Right cardiac atrium (tissue), 5 donors: ENCODE measurements around the gene CFAP46. TPM values are rescaled to one million over a fixed set of nuclear protein-coding genes. Genes with fewer than 3 reads are reported as not detected.

Experiments
- ATAC-seq, 2 donors: fragments of 200-7000 bp; cut with Tn5 transposase; one replicate each; pipeline versions ENCODE4 v1.8.0 to v1.9.1; 2020; ENCODE audit warnings: moderate library complexity in 2 of 2, mild to moderate bottlenecking in 1 of 2
- DNase-seq, 3 donors: peaks; one replicate each; pipeline ENCODE4 v3.0.0-alpha.2; 2020
- H3K27ac ChIP-seq: one replicate; pipeline ENCODE4 v1.5.1; 2013; ENCODE audit warnings: mild to moderate bottlenecking, low read length, control low read depth, moderate library complexity
- H3K27me3 ChIP-seq: one replicate; pipeline ENCODE4 v1.6.1; 2013; ENCODE audit not compliant: control insufficient read depth, insufficient read depth
- H3K4me1 ChIP-seq: one replicate; pipeline ENCODE4 v1.6.1; 2013; ENCODE audit warnings: low read length; ENCODE audit not compliant: control insufficient read depth, insufficient read depth
- H3K4me3 ChIP-seq: one replicate; pipeline ENCODE4 v1.5.1; 2013; ENCODE audit warnings: low read length, control low read depth
- H3K9me3 ChIP-seq: one replicate; pipeline ENCODE4 v1.6.1; 2013; ENCODE audit warnings: low read length; ENCODE audit not compliant: control insufficient read depth
- WGBS: extraction: QIAGEN DNeasy Blood & Tissue Kit; methylation state at CpG from one replicate; pipeline ENCODE4 v1.1.7; 2013; 5-methylcytosine and 5-hydroxymethylcytosine counted together
- intact Hi-C, 4 donors: fragments of 100-400 bp; cut with DNase I; formaldehyde crosslinking; loops; one replicate each; pipeline versions ENCODE4 v1.11.0 to v1.14.0; 2022 to 2023
- polyA plus RNA-seq: library from polyadenylated mRNA; stranded (reverse); fragments of 200-250 nt; gene quantifications from one replicate; pipeline ENCODE4 v1.2.3, GENCODE V29; 2013
- total RNA-seq, 4 donors: library from RNA; stranded (reverse); fragmentation: NEBNext Ultra II Directional; extraction: Animal tissue kit (Norgen Biotek cat#: 25700); gene quantifications; one replicate each; pipeline ENCODE4 v1.2.1, GENCODE V29; 2021
- donor health status: healthy with polysubstance abuse.
- donor health status: DM: no; HTN: yes; CAD: no.
- donor health status: DM: no; HTN: no; CAD: no.
- donor health status: DM: no; HTN: yes; CAD: no; lungs with severe emphysema.
- donor health status: DM: yes; HTN: yes; CAD: no.

CFAP46 gene
- total and polyA plus RNA-seq, 5 donors = 1.00 to 1.8 (median 1.6) TPM

DNA sequence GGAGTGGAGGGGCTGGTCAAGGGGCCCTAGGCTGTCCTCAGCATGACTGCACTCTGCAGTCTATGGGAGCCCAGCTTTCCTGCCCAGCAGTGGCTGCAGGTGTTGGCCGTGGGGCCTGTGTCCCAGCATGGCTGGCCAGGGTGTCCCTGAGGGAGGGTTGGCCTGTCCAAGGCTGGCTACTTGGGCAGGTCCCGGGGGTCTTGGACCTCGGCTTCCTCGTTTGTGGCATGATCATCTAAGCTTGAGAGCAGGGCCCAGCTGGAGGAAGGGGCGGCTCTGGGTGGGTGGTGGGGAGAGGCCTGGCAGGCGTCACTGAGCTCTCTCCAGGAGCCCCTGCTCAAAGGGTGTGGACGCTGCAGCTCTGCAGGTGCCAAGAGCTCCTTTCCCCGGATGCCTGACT lies 43.7 kb upstream of the CFAP46 start:
- WGBS = 78% methylated on average over 8 of the region's 8 CpGs
- peak in 1 of 2 donors; percentile 3 for ATAC-seq

GRCh38 chr10:132985546-132985900 lies 43.2 kb upstream of the CFAP46 start:
- Histone ChIP-seq H3K27me3 (no peaks in the 10 kb centered on the region), H3K9me3 (no peaks in the 10 kb centered on the region), H3K4me3 (no peak overlapping the region), H3K4me1 (no peaks in the 10 kb centered on the region), H3K27ac (no peak overlapping the region)
- ATAC-seq (no peak), DNase-seq (peak in 1 of 3 donors; percentile 53)
- intact Hi-C loops = no loop called here
- 78% methylated on average over 6 of the region's 6 CpGs for WGBS

More for the DNA sequence above, 43.7 kb upstream of the CFAP46 start:
- no peak overlapping the region for H3K27ac ChIP-seq
- H3K27me3 ChIP-seq = no peaks in the 10 kb centered on the region
- H3K4me3 ChIP-seq = no peak overlapping the region
- no peaks in the 10 kb centered on the region for H3K9me3 ChIP-seq
- intact Hi-C loops = no loop called here
- DNase-seq = peak in 1 of 3 donors; percentile 48
- no peaks in the 10 kb centered on the region for H3K4me1 ChIP-seq

- DNase-seq = peak; percentile 45 to 81 (median 50)
Observed at GRCh38 chr10:132984801-132985545, 42.6 kb upstream of the CFAP46 start.

GRCh38 chr10:132984008-132984295 lies 41.6 kb upstream of the CFAP46 start:
- Histone ChIP-seq H3K27me3 (no peaks in the 10 kb centered on the region), H3K9me3 (no peaks in the 10 kb centered on the region), H3K4me3 (no peak overlapping the region), H3K27ac (no peak overlapping the region), H3K4me1 (no peaks in the 10 kb centered on the region)
- ATAC-seq (no peak), DNase-seq (peak in 1 of 3 donors; percentile 49)
- WGBS = 86% methylated on average over 29 of the region's 29 CpGs
- intact Hi-C loops = no loop called here

More at GRCh38 chr10:132984801-132985545, 42.6 kb upstream of the CFAP46 start:
- intact Hi-C loops = no loop called here
- no peaks in the 10 kb centered on the region for H3K9me3 ChIP-seq
- H3K4me1 ChIP-seq = no peaks in the 10 kb centered on the region
- no peak overlapping the region for H3K4me3 ChIP-seq
- no peak overlapping the region for H3K27ac ChIP-seq
- 46% methylated on average over 26 of the region's 26 CpGs for WGBS
- H3K27me3 ChIP-seq = no peaks in the 10 kb centered on the region
- ATAC-seq = peak; percentile 28 to 84

DNA sequence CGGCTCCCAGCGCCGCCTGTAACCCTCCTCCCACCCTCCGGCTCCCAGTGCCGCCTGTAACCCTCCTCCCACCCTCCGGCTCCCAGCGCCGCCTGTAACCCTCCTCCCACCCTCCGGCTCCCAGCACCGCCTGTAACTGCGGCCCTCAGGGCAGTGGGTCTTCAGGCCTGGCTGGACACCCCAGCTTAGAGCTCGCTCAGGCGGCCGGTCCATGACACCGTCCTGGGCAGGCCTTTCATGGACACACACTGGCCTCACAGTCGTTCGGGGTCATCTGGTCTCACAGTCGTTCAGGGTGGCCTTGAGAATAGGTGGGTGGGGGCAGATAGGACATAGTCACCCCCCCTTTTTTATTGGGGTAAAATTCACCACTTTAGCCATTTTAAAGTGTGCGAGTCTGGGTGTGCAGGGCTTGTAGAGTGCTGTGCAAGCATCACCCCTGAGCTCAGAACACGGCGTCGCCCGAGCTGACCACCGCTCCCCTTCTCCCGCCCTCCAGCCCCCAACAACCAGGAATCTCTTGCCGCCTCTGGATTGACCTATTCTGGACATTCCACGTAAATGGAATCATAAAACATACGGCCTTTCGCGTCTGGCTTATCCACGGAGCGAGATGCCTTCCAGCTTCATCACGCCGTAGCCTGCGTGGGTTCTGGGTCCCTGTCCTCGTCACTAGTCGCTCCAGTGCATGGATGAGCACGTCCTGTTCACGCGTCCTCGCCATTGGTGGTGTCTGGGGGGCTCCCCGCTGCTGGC lies 41.1 kb upstream of the CFAP46 start:
- ATAC-seq (no peak), DNase-seq (peak in 1 of 3 donors; percentile 34)
- Histone ChIP-seq H3K9me3 (no peaks in the 10 kb centered on the region), H3K27me3 (no peaks in the 10 kb centered on the region), H3K27ac (no peak overlapping the region), H3K4me1 (no peaks in the 10 kb centered on the region), H3K4me3 (no peak overlapping the region)
- 90% methylated on average over 40 of the region's 42 CpGs for WGBS
- intact Hi-C loops = no loop called here

DNA sequence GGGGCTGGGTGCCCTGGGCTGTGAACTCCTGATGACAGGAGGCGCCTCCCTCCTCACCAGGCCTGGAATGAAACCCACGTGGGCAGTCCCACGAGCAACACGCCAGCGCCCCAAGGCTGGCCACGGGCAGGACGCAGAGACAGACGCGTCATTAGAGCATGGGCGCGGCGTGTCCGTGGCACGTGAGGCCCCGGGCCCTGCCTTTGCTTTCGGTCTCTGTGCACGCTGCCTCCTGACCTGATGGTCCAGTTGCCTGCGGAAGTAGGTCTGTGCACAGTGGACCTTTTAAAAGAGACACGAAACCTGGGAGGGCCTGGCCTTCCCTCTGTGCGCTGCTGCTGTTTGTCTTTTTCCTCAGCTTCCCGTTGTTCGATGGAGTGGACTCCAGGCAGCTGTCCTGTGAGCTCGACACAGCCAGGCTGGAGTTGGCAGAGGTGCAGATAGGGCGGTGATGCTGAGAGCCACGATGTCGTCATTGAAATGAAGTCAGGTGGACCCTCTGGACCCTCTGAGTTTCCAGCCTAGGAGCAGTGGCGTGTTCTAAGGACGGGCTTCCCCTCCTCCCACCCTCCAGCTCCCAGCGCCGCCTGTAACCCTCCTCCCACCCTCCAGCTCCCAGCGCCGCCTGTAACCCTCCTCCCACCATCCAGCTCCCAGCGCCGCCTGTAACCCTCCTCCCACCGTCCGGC lies 40.1 kb upstream of the CFAP46 start:
- Histone ChIP-seq H3K4me3 (no peak overlapping the region), H3K4me1 (no peaks in the 10 kb centered on the region), H3K27me3 (no peaks in the 10 kb centered on the region), H3K9me3 (no peaks in the 10 kb centered on the region), H3K27ac (no peak overlapping the region)
- DNase-seq (peak; percentile 36 to 86 (median 44)), ATAC-seq (peak; percentile 9 to 35)
- intact Hi-C loops = no loop called here
- 86% methylated on average over 36 of the region's 36 CpGs for WGBS

DNA sequence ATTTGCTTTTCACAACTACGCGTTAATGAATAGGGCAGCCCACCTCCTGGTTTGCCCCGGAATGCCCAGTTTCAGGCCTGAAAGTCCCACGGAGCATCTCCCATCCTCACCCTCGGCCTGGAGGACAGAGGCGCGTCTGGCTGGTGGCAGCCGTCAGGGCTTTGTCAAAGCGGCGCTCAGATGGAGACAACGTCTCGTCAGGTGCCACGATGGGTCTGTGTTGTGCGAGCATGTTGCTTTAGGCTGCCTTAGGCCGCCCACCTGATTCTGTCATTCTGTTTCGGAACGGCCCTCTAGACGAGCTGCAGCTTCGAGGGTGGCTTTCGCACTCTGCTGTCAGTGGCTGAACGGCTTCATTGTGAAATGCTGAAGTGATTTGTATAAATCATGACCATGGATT lies 39.4 kb upstream of the CFAP46 start:
- Histone ChIP-seq H3K4me1 (no peaks in the 10 kb centered on the region), H3K27ac (no peak overlapping the region), H3K4me3 (no peak overlapping the region), H3K9me3 (no peaks in the 10 kb centered on the region), H3K27me3 (no peaks in the 10 kb centered on the region)
- DNase-seq (peak in 1 of 3 donors; percentile 32), ATAC-seq (no peak)
- intact Hi-C loops = no loop called here
- 86% methylated on average over 21 of the region's 21 CpGs for WGBS

- no peak overlapping the region for H3K4me3 ChIP-seq
- DNase-seq = peak in 2 of 3 donors; percentile 55 to 70
- no peak overlapping the region for H3K27ac ChIP-seq
- WGBS = 71% methylated on average over 17 of the region's 17 CpGs
- no peaks in the 10 kb centered on the region for H3K4me1 ChIP-seq
- no peaks in the 10 kb centered on the region for H3K27me3 ChIP-seq
- H3K9me3 ChIP-seq = no peaks in the 10 kb centered on the region
- intact Hi-C loops = no loop called here
- ATAC-seq = peak in 1 of 2 donors; percentile 12
Observed at GRCh38 chr10:132981173-132981555, 38.8 kb upstream of the CFAP46 start.

GRCh38 chr10:132980426-132981172 lies 38.2 kb upstream of the CFAP46 start:
- H3K27me3 ChIP-seq = no peaks in the 10 kb centered on the region
- intact Hi-C loops = no loop called here
- ATAC-seq (no peak), DNase-seq (peak in 1 of 3 donors; percentile 46)
- H3K27ac ChIP-seq = no peak overlapping the region
- H3K4me1 ChIP-seq = no peaks in the 10 kb centered on the region
- H3K4me3 ChIP-seq = no peak overlapping the region
- no peaks in the 10 kb centered on the region for H3K9me3 ChIP-seq
- WGBS = 91% methylated on average over 41 of the region's 41 CpGs

- DNase-seq = peak in 1 of 3 donors; percentile 32
- intact Hi-C loops = no loop called here
- ATAC-seq = no peak
- H3K4me3 ChIP-seq = no peak overlapping the region
- WGBS = 68% methylated on average over 24 of the region's 24 CpGs
- no peaks in the 10 kb centered on the region for H3K4me1 ChIP-seq
- H3K27ac ChIP-seq = no peak overlapping the region
- no peaks in the 10 kb centered on the region for H3K27me3 ChIP-seq
- H3K9me3 ChIP-seq = no peaks in the 10 kb centered on the region
Observed at GRCh38 chr10:132979491-132980425, 37.4 kb upstream of the CFAP46 start.
